Cardiac muscle cell (in vitro differentiated cells and primary cell): ENCODE results near the gene TOMM6. TPM values are rescaled to one million over a fixed set of nuclear protein-coding genes. Genes with fewer than 3 reads are reported as not detected.

ENCODE experiments used
- DNase-seq, 2 donors: peaks; one replicate each; pipeline versions ENCODE4 v3.0.0 to v3.0.0-alpha.2; 2010 to 2017; ENCODE audit warnings: low read depth in 1 of 2, low spot score in 1 of 2
- H3K27ac ChIP-seq: fragments of 200-600 bp; sonication (generic); 2 replicates; pipeline ENCODE4 v1.5.1; 2016
- H3K27me3 ChIP-seq: fragments of 200-600 bp; sonication (generic); 2 replicates; pipeline ENCODE4 v1.6.0; 2016; ENCODE audit warnings: control low read depth
- H3K36me3 ChIP-seq: fragments of 200-600 bp; sonication (generic); 2 replicates; pipeline ENCODE4 v1.5.1; 2016; ENCODE audit warnings: control low read depth
- H3K4me1 ChIP-seq: fragments of 200-600 bp; sonication (generic); 2 replicates; pipeline ENCODE4 v1.8.1; 2017; ENCODE audit warnings: low read depth, mild to moderate bottlenecking, mixed run types
- H3K4me3 ChIP-seq: fragments of 200-600 bp; sonication (generic); 2 replicates; pipeline ENCODE4 v1.5.1; 2016; ENCODE audit warnings: mild to moderate bottlenecking
- H3K9me3 ChIP-seq: fragments of 200-600 bp; sonication (generic); 2 replicates; pipeline ENCODE4 v1.5.1; 2017; ENCODE audit warnings: low read depth, mild to moderate bottlenecking, control low read depth
- polyA plus RNA-seq: library from polyadenylated mRNA; unstranded; fragments of >200 nt; fragmentation: Nextera tagmentation; extraction: Ambion mirVana; gene quantifications from 2 replicates; pipeline ENCODE4 v1.2.1, GENCODE V29; 2016
- total RNA-seq: library from RNA; depleted of rRNA; stranded (reverse); fragments of >200 nt; gene quantifications from 2 replicates; pipeline ENCODE4 v1.2.3, GENCODE V29; 2016
- TF ChIP-seq, protein P1 (sequence below): IDR thresholded peaks from 2 replicates; pipeline ENCODE4 v1.5.1; 2012; ENCODE audit warnings: low read depth, mild to moderate bottlenecking, low read length

TOMM6 gene
- total RNA-seq: 113 and 153 TPM in 2 replicates
- polyA plus RNA-seq: 198 and 232 TPM in 2 replicates

DNA sequence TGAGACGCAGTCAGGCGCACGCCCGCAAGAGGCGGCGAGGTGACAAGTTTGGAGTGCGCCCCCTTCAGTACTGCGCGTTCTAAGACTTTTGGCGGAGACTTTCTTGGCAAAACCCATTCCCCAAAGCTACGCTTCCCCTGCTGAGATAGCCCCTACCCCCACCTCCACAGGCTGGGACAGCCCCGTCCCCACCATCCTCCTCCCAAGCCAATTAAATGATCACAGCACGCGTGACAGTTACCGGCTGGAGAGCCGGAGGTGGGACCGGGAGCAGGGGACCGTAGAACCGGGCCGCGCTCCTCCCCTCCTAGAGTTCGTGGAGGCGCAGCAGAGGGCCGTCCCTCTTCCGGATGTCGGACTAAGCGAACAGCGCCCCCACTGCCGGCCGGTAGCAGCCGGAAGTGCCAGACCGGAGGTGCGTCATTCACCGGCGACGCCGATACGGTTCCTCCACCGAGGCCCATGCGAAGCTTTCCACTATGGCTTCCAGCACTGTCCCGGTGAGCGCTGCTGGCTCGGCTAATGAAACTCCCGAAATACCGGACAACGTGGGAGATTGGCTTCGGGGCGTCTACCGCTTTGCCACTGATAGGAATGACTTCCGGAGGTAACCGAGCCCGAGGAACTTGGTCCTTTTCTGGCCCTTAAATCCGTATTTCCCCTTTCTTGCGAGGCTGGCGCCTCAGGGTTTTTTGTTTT is at the start of gene TOMM6:
Gene TOMM6 (plus strand): TSS at position 476 of the 699 bp plus-strand sequence. CDS start 4 bp downstream, at position 480.
- DNase-seq: peak; percentile 96 to 97
- Histone ChIP-seq H3K36me3 (peaks cover 10% of the 10 kb centered on the region), H3K9me3 (no peaks in the 10 kb centered on the region), H3K27me3 (no peaks in the 10 kb centered on the region), H3K27ac (peak within 1 kb of the TSS; percentile 86), H3K4me1 (peaks cover 20% of the 10 kb centered on the region), H3K4me3 (peak within 1 kb of the TSS; percentile 99)
- TF ChIP-seq, protein P1, sequence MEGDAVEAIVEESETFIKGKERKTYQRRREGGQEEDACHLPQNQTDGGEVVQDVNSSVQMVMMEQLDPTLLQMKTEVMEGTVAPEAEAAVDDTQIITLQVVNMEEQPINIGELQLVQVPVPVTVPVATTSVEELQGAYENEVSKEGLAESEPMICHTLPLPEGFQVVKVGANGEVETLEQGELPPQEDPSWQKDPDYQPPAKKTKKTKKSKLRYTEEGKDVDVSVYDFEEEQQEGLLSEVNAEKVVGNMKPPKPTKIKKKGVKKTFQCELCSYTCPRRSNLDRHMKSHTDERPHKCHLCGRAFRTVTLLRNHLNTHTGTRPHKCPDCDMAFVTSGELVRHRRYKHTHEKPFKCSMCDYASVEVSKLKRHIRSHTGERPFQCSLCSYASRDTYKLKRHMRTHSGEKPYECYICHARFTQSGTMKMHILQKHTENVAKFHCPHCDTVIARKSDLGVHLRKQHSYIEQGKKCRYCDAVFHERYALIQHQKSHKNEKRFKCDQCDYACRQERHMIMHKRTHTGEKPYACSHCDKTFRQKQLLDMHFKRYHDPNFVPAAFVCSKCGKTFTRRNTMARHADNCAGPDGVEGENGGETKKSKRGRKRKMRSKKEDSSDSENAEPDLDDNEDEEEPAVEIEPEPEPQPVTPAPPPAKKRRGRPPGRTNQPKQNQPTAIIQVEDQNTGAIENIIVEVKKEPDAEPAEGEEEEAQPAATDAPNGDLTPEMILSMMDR: peak; percentile 76

GRCh38 chr6:41739041-41739440 is 48.5 kb upstream of the TOMM6 start:
- DNase-seq: peak; percentile 45 to 68
- TF ChIP-seq, protein P1: no peak
- Histone ChIP-seq H3K36me3 (no peaks in the 10 kb centered on the region), H3K27ac (peak overlapping the region; percentile 56), H3K9me3 (no peaks in the 10 kb centered on the region), H3K4me3 (no peak overlapping the region), H3K27me3 (no peaks in the 10 kb centered on the region), H3K4me1 (peaks cover 4% of the 10 kb centered on the region)

- H3K9me3 ChIP-seq: no peaks in the 10 kb centered on the region
- TF ChIP-seq, protein P1: no peak
- DNase-seq: no peak
Measured at GRCh38 chr6:41740366-41741162, 46.9 kb upstream of the TOMM6 start.

GRCh38 chr6:41741625-41742490 is 45.6 kb upstream of the TOMM6 start:
- TF ChIP-seq, protein P1: no peak
- no peaks in the 10 kb centered on the region for H3K9me3 ChIP-seq
- no peak for DNase-seq

More at GRCh38 chr6:41740366-41741162, 46.9 kb upstream of the TOMM6 start:
- H3K27ac ChIP-seq: no peak overlapping the region
- H3K27me3 ChIP-seq: no peaks in the 10 kb centered on the region
- H3K36me3 ChIP-seq: no peaks in the 10 kb centered on the region
- H3K4me3 ChIP-seq: no peak overlapping the region
- H3K4me1 ChIP-seq: peaks cover 4% of the 10 kb centered on the region

More at GRCh38 chr6:41741625-41742490, 45.6 kb upstream of the TOMM6 start:
- Histone ChIP-seq H3K27me3 (no peaks in the 10 kb centered on the region), H3K36me3 (no peaks in the 10 kb centered on the region), H3K4me3 (no peak overlapping the region), H3K4me1 (no peaks in the 10 kb centered on the region), H3K27ac (no peak overlapping the region)
